Measurements from ENCODE around the gene THOC6.

The THOC6 gene

GRCh38 chr16:3017794-3018506 lies 5.9 kb upstream of the THOC6 start, which contains the start of gene CLDN6:
Gene CLDN6 (minus strand): TSS chr16:3018183. CDS start chr16:3016021, 2,162 bp downstream.
- DNase-seq: peak; percentile 75

GRCh38 chr16:3019594-3020246 lies 4.1 kb upstream of the THOC6 start:
- no peak for DNase-seq

GRCh38 chr16:3020247-3020603 lies 3.6 kb upstream of the THOC6 start, which contains the start of gene TNFRSF12A:
Gene TNFRSF12A (plus strand): TSS chr16:3020368. CDS start chr16:3020398, 30 bp downstream.
- peak; percentile 80 for DNase-seq

- peak; percentile 66 for DNase-seq
These were observed 3.0 kb upstream of the THOC6 start for GRCh38 chr16:3020604-3021448.

- DNase-seq: peak; percentile 92
These were observed 2.2 kb upstream of the THOC6 start for GRCh38 chr16:3021449-3022207.

GRCh38 chr16:3022208-3022683 lies 1.6 kb upstream of the THOC6 start:
- peak; percentile 94 for DNase-seq

- peak; percentile 60 for DNase-seq
These were observed 986 bp upstream of the THOC6 start for GRCh38 chr16:3022684-3023414.

- no peak for DNase-seq
These were observed 493 bp upstream of the THOC6 start for GRCh38 chr16:3023415-3023668.

- no peak for DNase-seq
These were observed 1.5 kb downstream of the THOC6 start for GRCh38 chr16:3025032-3026002.

GRCh38 chr16:3026003-3026378 lies 2.2 kb downstream of the THOC6 start:
- DNase-seq: no peak

GRCh38 chr16:3026609-3027488 lies 3.0 kb downstream of the THOC6 start:
- no peak for DNase-seq

GRCh38 chr16:3027489-3027795 lies 3.6 kb downstream of the THOC6 start:
- DNase-seq: no peak

- peak; percentile 94 for DNase-seq
These were observed 4.3 kb downstream of the THOC6 start for GRCh38 chr16:3027983-3028715.

- no peak for DNase-seq
These were observed 5.0 kb downstream of the THOC6 start for GRCh38 chr16:3028716-3029319.

- peak; percentile 64 for DNase-seq
These were observed 5.8 kb downstream of the THOC6 start for GRCh38 chr16:3029491-3030221.

GRCh38 chr16:3030222-3031212 lies 6.7 kb downstream of the THOC6 start:
- no peak for DNase-seq

- DNase-seq: no peak
These were observed 8.8 kb downstream of the THOC6 start for GRCh38 chr16:3032624-3033023.
